Esophagus (tissue), 2 donors: ENCODE results near the gene POGLUT2. TPM values are rescaled to one million over a fixed set of nuclear protein-coding genes. Genes with fewer than 3 reads are reported as not detected.

ENCODE experiments used
- H3K27ac ChIP-seq, 2 donors: one replicate each; pipeline ENCODE4 v1.5.1; 2013; ENCODE audit warnings: low read depth in 2 of 2, mild to moderate bottlenecking in 2 of 2, inconsistent platforms in 1 of 2, low read length in 1 of 2, moderate library complexity in 1 of 2
- H3K27me3 ChIP-seq, 2 donors: one replicate each; pipeline ENCODE4 v1.6.1; 2013; ENCODE audit warnings: low read length in 2 of 2, control low read depth in 1 of 2, mild to moderate bottlenecking in 1 of 2; ENCODE audit not compliant: insufficient read depth in 2 of 2, control insufficient read depth in 1 of 2
- H3K36me3 ChIP-seq, 2 donors: one replicate each; pipeline ENCODE4 v1.6.1; 2013; ENCODE audit warnings: low read length in 1 of 2; ENCODE audit not compliant: control insufficient read depth in 2 of 2, insufficient read depth in 2 of 2
- H3K4me1 ChIP-seq, 2 donors: one replicate each; pipeline ENCODE4 v1.6.1; 2013; ENCODE audit warnings: low read length in 1 of 2; ENCODE audit not compliant: control insufficient read depth in 2 of 2, insufficient read depth in 2 of 2
- H3K4me3 ChIP-seq, 2 donors: one replicate each; pipeline ENCODE4 v1.5.1; 2013; ENCODE audit warnings: low read length in 2 of 2, mild to moderate bottlenecking in 2 of 2, low read depth in 1 of 2, moderate library complexity in 1 of 2
- H3K9me3 ChIP-seq, 2 donors: one replicate each; pipeline ENCODE4 v1.6.1; 2013; ENCODE audit warnings: mild to moderate bottlenecking in 2 of 2, low read depth in 1 of 2, low read length in 1 of 2, moderate library complexity in 1 of 2; ENCODE audit not compliant: control insufficient read depth in 2 of 2, insufficient read depth in 1 of 2
- WGBS, 2 donors: extraction: QIAGEN DNeasy Blood & Tissue Kit; methylation state at CpG; one replicate each; pipeline ENCODE4 v1.1.7; 2013; 5-methylcytosine and 5-hydroxymethylcytosine counted together
- polyA plus RNA-seq, 2 donors: library from polyadenylated mRNA; stranded (reverse); fragments of 200-250 nt; gene quantifications; one replicate each; pipeline ENCODE4 v1.2.3, GENCODE V29; 2013
- donor health status: healthy with polysubstance abuse.
- donor health status: Bipolar disorder and iron deficiency.

The POGLUT2 gene
- polyA plus RNA-seq, 2 donors = 0.61 to 1.5 TPM

- Histone ChIP-seq H3K4me3 (no peak overlapping the region), H3K27me3 (no peaks in the 10 kb centered on the region), H3K9me3 (no peaks in the 10 kb centered on the region), H3K4me1 (no peaks in the 10 kb centered on the region), H3K36me3 (peaks cover 0 to 3% of the 10 kb centered on the region in 2 donors), H3K27ac (no peak overlapping the region)
- WGBS, 2 donors = 94 to 97% methylated on average over 4 of the region's 4 CpGs
Measured at GRCh38 chr13:102836471-102836870, 37.7 kb upstream of the POGLUT2 start.

GRCh38 chr13:102830646-102831045 lies 31.9 kb upstream of the POGLUT2 start:
- 43% methylated on average over 4 of the region's 4 CpGs for WGBS, 2 donors
- H3K27ac ChIP-seq = no peak overlapping the region

GRCh38 chr13:102825921-102826706 lies 27.3 kb upstream of the POGLUT2 start:
- WGBS, 2 donors = 69 to 72% methylated on average over 8 of the region's 8 CpGs
- peaks cover 2 to 13% of the 10 kb centered on the region in 2 donors for H3K36me3 ChIP-seq
- H3K9me3 ChIP-seq = no peaks in the 10 kb centered on the region
- peak overlapping the region in 1 of 2 donors; percentile 1 for H3K27ac ChIP-seq
- no peak overlapping the region for H3K4me3 ChIP-seq
- H3K27me3 ChIP-seq = no peaks in the 10 kb centered on the region
- no peaks in the 10 kb centered on the region for H3K4me1 ChIP-seq

More at GRCh38 chr13:102830646-102831045, 31.9 kb upstream of the POGLUT2 start:
- no peaks in the 10 kb centered on the region for H3K27me3 ChIP-seq
- no peak overlapping the region for H3K4me3 ChIP-seq
- peaks cover 0 to 9% of the 10 kb centered on the region in 2 donors for H3K36me3 ChIP-seq
- H3K9me3 ChIP-seq = no peaks in the 10 kb centered on the region
- no peaks in the 10 kb centered on the region for H3K4me1 ChIP-seq

GRCh38 chr13:102825400-102825799 lies 26.6 kb upstream of the POGLUT2 start:
- Histone ChIP-seq H3K27ac (no peak overlapping the region), H3K4me3 (no peak overlapping the region), H3K4me1 (no peaks in the 10 kb centered on the region), H3K36me3 (peaks cover 2 to 13% of the 10 kb centered on the region in 2 donors), H3K9me3 (no peaks in the 10 kb centered on the region), H3K27me3 (no peaks in the 10 kb centered on the region)
- WGBS, 2 donors = 93 to 94% methylated on average over 4 of the region's 4 CpGs

- H3K4me1 ChIP-seq = no peaks in the 10 kb centered on the region
- no peaks in the 10 kb centered on the region for H3K9me3 ChIP-seq
- H3K27ac ChIP-seq = no peak overlapping the region
- H3K4me3 ChIP-seq = no peak overlapping the region
- H3K36me3 ChIP-seq = peaks cover 2 to 4% of the 10 kb centered on the region in 2 donors
- no peaks in the 10 kb centered on the region for H3K27me3 ChIP-seq
Measured at GRCh38 chr13:102817907-102818306, 19.1 kb upstream of the POGLUT2 start.

GRCh38 chr13:102817241-102817640 lies 18.5 kb upstream of the POGLUT2 start:
- Histone ChIP-seq H3K9me3 (no peaks in the 10 kb centered on the region), H3K4me1 (no peaks in the 10 kb centered on the region), H3K27ac (no peak overlapping the region), H3K36me3 (peaks cover 2 to 3% of the 10 kb centered on the region in 2 donors), H3K27me3 (no peaks in the 10 kb centered on the region), H3K4me3 (no peak overlapping the region)
- 92 to 98% methylated on average over 1 of the region's 1 CpG for WGBS, 2 donors

- H3K9me3 ChIP-seq = no peaks in the 10 kb centered on the region
- H3K27ac ChIP-seq = no peak overlapping the region
- no peak overlapping the region for H3K4me3 ChIP-seq
- peaks cover under 1 to 2% of the 10 kb centered on the region in 2 donors for H3K36me3 ChIP-seq
- no peaks in the 10 kb centered on the region for H3K27me3 ChIP-seq
- no peaks in the 10 kb centered on the region for H3K4me1 ChIP-seq
- 86 to 88% methylated on average over 4 of the region's 4 CpGs for WGBS, 2 donors
Measured at GRCh38 chr13:102816708-102817107, 17.9 kb upstream of the POGLUT2 start.

GRCh38 chr13:102815788-102816187 lies 17.0 kb upstream of the POGLUT2 start:
- WGBS, 2 donors = 93% methylated on average over 5 of the region's 5 CpGs
- Histone ChIP-seq H3K27me3 (no peaks in the 10 kb centered on the region), H3K36me3 (peaks cover 0 to 2% of the 10 kb centered on the region in 2 donors), H3K4me3 (no peak overlapping the region), H3K27ac (no peak overlapping the region), H3K4me1 (no peaks in the 10 kb centered on the region), H3K9me3 (peaks cover 0 to under 1% of the 10 kb centered on the region in 2 donors)

- no peak overlapping the region for H3K27ac ChIP-seq
- no peaks in the 10 kb centered on the region for H3K27me3 ChIP-seq
- H3K36me3 ChIP-seq = peaks cover 0 to 2% of the 10 kb centered on the region in 2 donors
- no peaks in the 10 kb centered on the region for H3K4me1 ChIP-seq
- peaks cover 0 to 3% of the 10 kb centered on the region in 2 donors for H3K9me3 ChIP-seq
- WGBS, 2 donors = 80 to 89% methylated on average over 6 of the region's 6 CpGs
- no peak overlapping the region for H3K4me3 ChIP-seq
Measured at GRCh38 chr13:102814793-102815192, 16.0 kb upstream of the POGLUT2 start.
